Stimulated activated CD4-positive, alpha-beta T cell treated with anti-CD3 and anti-CD28 coated beads, Interleukin-15, amount 100 ng/mL, for 1 hour (primary cell): Measurements from ENCODE around the gene TEN1.
"Not testable (repeated sequence)": the region's sequence is repeated elsewhere in the genome, so short reads cannot be mapped to it uniquely, and the experiment has no call there.

ENCODE experiments used
- DNase-seq, 2 donors: peaks; one replicate each; pipeline ENCODE4 v3.0.0-alpha.2; 2020; ENCODE audit warnings: low read depth in 1 of 2, low spot score in 1 of 2

TEN1 gene

GRCh38 chr17:76024353-76024752 is 45.3 kb downstream of the TEN1 start:
- no peak for DNase-seq

- DNase-seq, result no peak
Measured at GRCh38 chr17:76025294-76025693, 46.3 kb downstream of the TEN1 start.

DNA sequence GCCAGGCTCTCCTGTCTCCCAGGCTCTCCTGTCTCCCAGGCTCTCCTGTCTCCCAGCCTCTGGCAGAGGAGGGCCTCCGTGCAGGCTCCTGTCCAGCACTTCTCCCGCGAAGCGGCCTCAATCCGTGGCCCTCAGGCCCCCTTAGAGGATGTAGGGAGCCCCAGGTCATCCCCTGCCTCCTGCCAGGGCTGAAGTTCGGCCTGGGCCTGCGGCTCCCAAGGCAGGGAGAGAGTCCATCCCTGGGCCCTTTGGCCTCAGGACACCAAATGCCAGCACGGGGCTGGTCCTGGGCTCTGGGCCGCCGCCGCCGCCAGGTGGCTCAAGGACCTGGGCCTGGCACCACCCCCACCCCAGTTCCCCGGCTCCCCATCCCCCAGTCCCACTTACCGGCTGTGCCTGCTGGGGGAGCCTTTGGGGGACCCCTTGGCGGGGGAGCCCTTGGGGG is 47.7 kb downstream of the TEN1 start:
- DNase-seq, result no peak

- DNase-seq, result no peak
Measured at GRCh38 chr17:76027159-76027839, 48.3 kb downstream of the TEN1 start, which contains the start of gene EVPL. TSS of gene EVPL (minus strand) at chr17:76027306. CDS start at chr17:76027198, 108 bp downstream.

DNA sequence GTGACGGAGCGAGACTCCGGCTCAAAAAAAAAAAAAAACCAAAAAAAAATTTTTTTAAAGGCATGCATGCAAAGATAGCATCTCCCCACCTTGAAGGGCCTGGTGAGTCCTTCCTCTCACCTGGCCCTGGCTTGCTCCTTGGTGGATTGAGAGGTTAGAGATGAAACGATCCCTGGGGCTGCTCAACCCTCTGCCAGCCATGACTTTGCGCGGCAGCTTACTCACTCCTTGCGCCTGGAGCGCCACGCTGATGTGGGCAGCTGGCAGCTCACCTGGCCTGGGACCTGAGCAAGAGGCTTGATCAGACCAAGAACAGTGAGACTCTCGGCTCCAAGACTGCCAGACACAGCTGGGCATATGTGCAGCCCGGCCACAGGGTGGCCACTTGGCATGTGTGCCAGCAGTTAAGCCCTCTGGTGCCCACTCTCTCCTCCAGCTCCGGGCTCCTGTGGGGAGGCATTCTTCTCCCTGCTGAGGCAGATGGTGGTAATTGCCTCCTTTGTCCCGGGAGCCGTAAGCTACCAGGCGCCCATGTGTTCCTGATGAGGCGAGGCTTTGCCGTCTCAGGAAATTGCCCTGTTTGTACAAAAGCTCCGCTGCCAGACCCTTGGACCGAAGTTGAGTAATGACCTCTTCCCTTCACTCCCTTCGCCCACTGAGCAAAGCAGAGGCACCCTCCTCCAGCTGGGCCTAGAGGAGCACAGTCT is 53.2 kb downstream of the TEN1 start:
- DNase-seq, result no peak

DNA sequence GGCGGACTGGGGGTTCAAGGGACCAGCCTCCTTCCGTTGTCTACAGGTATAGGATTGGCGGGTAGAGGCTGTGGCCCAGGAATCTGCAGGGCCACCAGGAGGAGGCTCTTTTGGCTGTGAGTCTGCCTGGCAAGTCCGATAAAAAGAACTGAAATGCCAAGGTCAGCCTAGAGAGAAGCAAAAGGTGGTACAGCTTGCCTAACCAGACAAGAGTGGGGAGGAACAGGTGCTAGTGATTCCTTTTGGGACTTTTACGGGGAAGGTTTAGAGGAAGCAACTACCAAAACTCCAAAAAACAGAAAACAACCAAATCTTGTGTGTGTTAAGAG is 53.7 kb downstream of the TEN1 start:
- no peak for DNase-seq

DNA sequence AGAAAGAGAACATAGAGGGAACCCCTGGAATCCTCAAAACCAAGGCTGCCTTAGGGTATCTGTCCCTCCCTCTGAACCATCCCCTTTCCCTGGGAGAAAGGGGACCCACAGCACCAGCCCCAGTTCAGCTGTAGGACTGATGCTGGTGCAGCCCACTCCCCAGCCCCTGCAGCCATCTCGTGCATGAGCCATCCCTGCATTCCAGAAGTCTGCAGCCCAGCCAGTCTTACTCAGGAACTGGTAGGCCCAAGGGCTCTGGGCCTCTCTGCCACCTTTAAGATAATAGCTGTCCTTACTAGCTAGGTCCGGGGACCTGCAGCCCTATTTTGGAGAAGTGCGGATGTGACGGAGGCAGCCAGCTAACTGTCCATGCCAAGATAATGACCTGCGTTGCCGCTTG is 54.1 kb downstream of the TEN1 start:
- no peak for DNase-seq

GRCh38 chr17:76034428-76035350 is 55.6 kb downstream of the TEN1 start:
- DNase-seq, result no peak

DNA sequence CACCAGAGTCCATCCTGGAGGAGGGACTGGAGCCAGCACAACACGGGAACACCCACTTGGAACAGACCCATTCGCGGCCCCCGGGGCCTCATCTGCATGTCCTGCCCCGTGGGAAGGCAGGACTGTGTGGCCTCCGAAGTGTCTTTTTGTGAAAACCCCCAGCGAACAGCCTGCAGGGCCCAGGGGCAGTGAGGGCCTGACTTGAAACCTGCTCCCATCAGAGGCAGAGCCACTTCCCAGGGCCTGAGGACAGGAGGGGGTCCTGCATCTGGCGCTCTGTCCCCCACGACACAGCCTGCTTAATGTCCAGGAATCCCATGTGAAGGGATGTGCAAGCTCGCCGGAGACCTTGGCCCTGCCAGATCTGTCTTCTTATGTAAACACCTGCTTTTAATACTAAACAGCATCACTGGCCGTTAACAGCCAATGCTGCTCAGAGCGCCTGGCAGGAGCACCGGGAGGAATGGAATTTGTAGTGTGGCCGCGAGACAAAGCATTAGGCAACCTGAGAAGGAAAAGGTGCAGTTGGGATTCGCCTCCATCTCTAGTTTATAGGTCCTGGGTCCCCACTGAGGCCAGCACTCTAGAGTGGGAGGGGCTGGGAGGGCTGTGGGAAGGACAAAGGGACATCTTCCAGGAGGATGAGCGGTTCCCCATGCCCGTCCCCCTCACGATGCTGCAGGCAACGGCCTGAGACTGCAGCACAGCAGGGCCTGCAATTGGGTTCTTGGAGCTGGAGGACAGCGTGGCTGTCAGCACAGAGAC is 57.6 kb downstream of the TEN1 start:
- DNase-seq, result no peak

- DNase-seq, result no peak
Measured at GRCh38 chr17:76038050-76038449, 59.0 kb downstream of the TEN1 start.

DNA sequence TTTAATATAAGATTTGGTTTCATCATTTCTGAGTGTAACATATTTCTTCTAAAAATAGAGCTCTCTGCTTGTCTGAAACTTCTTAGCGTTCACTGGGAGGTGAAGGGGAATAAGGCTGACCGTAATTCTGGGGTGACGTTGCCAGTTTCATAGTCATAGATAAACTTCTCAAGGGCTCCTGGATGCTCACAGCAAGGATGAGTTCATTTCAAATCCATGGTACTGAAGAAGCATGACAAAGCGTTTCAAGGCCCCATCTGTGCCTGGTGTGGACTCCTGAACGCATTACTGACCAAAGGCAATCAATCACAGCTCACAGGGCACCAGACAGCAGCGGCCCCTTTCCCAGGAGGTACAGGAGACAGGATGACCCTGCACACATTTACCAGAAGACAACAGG is 60.1 kb downstream of the TEN1 start:
- DNase-seq, result no peak

GRCh38 chr17:76040376-76040775 is 61.3 kb downstream of the TEN1 start:
- no peak for DNase-seq

DNA sequence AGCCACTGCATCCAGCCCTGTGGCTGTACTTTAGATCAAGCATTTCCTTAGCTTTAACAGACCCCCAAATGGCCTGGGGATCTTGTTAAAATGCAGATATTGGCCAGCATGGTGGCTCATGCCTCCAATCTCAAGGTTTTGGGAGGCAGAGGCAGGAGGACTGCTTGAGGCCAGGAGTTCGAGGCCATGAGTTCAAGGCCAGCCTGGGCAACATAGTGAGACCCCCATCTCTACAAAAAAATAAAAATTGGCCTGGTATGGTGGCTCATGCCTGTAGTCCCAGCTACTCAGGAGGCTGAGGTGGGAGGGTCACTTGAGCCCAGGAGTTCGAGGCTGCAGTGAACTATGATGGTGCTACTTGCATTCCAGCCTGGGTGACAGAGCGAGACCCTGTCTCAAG is 63.8 kb downstream of the TEN1 start:
- not testable (repeated sequence) for DNase-seq

DNA sequence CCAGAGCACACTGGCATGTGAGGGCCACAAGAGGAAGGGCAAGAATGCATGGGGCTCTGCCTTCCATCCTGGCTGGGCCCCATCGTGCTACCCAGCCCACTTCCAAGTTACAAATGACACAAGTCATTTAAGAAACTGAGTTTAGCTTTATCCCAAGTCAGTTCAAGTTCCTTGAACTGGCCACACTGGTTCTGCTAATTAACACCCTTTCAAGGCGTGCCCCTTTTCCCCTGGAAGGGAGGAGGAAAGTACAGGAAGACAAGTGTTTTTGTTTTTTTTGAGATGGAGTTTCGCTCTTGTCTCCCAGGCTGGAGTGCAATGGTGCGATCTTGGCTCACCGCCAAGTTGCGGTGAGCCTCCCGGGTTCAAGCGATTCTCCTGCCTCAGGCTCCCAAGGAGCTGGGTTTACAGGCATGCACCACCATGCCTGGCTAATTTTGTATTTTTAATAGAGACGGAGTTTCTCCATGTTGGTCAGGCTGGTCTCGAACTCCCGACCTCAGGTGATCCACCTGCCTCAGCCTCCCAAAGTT is 65.5 kb downstream of the TEN1 start:
- not testable (repeated sequence) for DNase-seq

- DNase-seq, result no peak
Measured at GRCh38 chr17:76046064-76046463, 67.0 kb downstream of the TEN1 start.

GRCh38 chr17:76048025-76048605 is 69.1 kb downstream of the TEN1 start:
- DNase-seq, result no peak

GRCh38 chr17:76048711-76049110 is 69.7 kb downstream of the TEN1 start:
- DNase-seq, result no peak

- DNase-seq, result no peak
Measured at GRCh38 chr17:76049239-76049638, 70.2 kb downstream of the TEN1 start.

DNA sequence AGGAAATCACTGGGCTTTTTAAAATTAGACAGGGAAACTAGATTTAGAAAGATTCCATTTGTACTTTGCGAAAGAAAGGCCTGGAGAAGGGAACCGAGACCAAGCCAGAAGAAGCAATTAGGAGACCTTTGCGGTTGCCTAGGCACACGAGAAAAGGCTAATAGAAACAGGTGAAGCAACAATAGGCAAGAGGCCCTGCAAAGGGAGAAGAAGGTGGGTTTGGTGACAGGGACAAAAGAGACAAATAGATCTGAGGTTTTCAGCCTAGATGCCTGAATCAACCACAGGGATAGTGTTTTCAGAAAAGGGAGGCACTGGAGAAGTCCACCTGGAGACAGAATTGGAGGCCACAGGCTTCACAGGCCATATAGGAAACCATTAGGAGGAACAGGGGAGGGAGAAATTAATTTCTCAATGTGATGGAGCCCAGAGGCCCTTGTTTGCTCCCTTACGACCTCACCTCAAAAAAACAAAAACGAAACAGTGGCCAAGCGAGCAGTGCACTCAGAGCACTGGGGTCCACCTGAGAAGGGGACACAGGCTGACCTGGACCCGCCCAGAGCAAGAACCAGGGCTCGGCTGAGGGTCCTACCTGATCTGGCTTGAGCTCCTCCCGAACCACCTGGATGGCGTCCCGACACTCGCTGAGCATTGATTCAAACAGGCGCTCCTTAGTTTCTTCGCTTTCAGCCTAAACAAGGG is 70.9 kb downstream of the TEN1 start:
- no peak for DNase-seq
